Mucosa of gallbladder (tissue), 1 donor: ENCODE data around the gene ARHGEF33. TPM values are rescaled to one million over a fixed set of nuclear protein-coding genes. Genes with fewer than 3 reads are reported as not detected.
"Not testable (repeated sequence)": the region's sequence is repeated elsewhere in the genome, so short reads cannot be mapped to it uniquely, and the experiment has no call there.

Experiments used
- DNase-seq: peaks from one replicate; pipeline ENCODE4 v3.0.0-alpha.2; 2020; ENCODE audit warnings: low spot score
- total RNA-seq: library from RNA; stranded (reverse); gene quantifications from one replicate; pipeline ENCODE4 v1.2.1, GENCODE V29; 2021
- donor health status: DM: no; HTN: no; CAD: no.

ARHGEF33 gene
- total RNA-seq, 1 donor from 2014 or later, result 1.8 TPM

DNA sequence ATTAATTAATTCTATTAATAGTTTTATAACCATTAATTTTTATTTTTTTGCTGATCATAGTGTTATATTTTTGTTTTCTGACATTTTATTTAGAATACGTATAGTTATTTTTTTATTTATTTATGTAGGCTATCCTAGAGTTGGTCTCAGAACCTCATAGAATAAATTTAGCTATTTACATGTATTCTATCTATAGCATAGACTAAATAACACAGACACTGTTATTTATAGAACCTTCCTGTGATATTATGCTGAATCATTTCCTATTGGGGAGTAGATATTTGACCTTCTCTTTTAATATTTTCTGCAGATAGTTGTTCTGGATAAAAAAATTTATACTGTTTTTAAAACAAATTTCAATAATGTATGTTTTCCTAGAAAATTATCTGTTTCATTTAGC, 20.2 kb downstream of the ARHGEF33 start:
- DNase-seq, result no peak

- no peak for DNase-seq
These were observed 21.5 kb downstream of the ARHGEF33 start for GRCh38 chr2:38911191-38911590.

GRCh38 chr2:38912619-38913018, 22.9 kb downstream of the ARHGEF33 start:
- no peak for DNase-seq

DNA sequence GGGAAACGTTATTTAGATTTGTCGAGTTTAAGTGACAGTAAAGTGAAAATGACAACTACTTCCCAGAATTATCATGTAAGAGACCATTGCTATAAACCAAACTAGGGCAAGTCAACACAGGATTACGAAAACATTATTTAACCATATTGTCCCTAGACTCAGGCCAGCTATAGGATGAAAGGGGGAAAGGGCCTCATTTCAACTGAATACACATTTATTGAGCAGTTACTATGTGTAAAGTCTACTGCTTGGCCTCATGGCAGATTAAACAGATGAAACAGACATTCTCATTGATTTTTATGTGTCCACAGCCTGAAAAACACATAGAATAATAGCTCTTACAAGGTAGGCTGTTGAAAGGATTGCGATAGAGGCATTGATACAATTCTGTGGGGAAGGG, 32.7 kb downstream of the ARHGEF33 start:
- no peak for DNase-seq

GRCh38 chr2:38922902-38923301, 33.2 kb downstream of the ARHGEF33 start:
- no peak for DNase-seq

DNA sequence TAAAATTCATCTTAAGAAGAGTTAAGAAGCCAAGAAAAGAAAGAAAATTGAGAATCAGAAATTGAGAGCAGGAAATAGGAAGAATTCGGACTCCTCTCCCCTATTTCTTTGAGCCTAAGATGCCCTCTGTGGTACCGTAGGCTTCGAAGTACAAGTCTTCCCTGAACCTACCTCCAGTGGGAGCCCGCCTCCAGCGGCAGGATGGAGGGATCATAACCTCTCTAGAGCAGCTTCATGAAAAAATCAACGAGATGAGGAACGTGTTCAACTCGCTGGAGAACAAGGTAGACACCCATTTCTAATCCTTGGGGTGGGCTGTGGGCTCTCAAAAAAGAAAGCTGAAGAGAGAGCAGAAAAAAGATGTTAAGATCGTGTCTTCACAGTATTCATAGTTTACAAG, 36.3 kb downstream of the ARHGEF33 start:
- DNase-seq, result no peak

GRCh38 chr2:38930600-38930999, 40.9 kb downstream of the ARHGEF33 start:
- no peak for DNase-seq

DNA sequence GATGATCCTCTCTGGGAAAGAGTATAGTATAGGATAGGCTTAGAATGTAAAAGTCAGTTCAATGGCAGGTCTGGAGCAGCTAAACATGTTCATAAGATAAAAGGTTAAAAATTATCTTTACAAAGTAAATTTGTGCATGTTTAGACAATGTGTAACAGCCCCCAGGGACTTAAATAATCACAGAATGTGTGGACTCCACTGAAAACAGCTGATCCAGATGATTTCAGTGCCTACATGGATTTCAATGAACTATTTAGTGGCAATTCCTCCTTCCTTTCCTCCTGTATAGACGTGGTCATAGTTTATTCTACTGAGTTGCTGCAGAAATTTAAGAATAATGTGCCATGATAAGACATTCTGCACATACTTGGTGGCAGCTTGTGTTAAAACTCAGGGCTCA, 42.9 kb downstream of the ARHGEF33 start:
- DNase-seq, result no peak

DNA sequence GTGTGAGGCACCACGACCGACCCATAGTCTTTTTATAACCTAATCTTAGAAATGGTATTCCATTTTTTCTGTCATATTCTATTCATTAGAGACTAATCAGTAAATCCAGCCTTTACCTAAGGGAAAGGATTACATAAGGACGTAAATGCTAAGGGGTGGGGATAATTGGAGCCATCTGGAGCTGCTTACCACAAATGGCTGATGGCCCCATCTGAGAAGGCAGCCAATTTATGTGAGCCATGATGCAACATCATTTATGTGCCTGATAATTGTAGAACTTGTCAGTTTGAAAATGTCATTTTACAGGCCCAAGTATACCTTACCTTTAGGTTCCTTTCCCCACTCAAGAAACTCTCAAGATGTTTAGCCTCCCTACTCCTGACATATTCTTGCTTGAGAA, 44.0 kb downstream of the ARHGEF33 start:
- no peak for DNase-seq

GRCh38 chr2:38934742-38935141, 45.1 kb downstream of the ARHGEF33 start:
- no peak for DNase-seq

GRCh38 chr2:38935568-38936172, 46.0 kb downstream of the ARHGEF33 start:
- no peak for DNase-seq

DNA sequence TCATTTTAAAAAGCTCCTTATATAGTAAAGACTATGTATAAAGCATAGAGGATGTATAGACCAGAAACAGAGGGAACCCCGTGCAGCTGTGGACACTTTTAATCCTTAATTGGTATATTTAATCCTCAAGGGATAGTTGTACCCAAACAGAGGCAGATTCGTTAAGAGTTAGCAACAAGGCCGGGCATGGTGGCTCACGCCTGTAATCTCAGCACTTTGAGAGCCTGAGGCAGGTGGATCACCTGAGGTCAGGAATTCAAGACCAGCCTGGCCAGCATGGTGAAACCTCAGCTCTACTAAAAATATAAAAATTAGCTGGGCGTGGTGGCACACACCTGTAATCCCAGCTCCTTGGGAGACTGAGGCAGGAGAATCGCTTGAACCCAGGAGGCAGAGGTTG, 46.8 kb downstream of the ARHGEF33 start:
- DNase-seq, result not testable (repeated sequence)

DNA sequence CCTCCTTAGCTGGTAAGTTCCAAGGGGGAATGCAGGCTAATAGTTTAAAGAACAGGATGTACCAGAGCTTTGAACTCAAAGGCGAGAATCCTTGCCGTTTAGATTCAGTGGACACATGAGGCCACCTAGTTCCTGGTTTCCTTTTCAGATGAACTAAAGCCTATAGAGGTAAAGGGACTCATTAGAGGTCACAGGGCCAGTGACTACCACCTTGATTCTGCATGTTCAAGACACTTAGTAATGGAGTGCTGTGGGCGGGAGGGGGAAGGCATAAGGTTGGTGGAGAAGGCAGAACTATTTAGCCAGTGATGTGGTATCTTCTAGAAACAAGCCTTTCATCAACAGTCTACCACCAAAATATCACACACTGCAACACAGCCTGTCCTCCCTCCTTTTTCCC, 47.9 kb downstream of the ARHGEF33 start:
- DNase-seq, result no peak

DNA sequence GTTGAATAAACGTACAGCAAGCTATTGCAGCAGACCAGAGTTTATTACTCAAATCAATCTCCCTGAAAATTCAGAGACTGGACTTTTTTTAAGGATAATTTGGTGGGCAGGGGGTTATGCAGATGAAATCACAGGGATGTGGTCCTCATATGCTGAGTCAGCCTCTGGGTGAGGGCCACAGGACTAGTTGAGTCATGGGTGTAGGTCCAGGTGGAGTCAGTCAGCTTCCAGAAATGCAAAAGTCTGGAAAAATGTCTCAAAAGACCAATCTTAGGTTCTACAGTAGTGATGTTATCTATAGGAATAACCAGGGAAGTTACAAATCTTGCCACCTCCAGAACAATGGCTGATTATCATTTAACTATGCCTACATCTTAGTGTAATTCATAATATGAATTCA, 51.1 kb downstream of the ARHGEF33 start:
- DNase-seq, result no peak

DNA sequence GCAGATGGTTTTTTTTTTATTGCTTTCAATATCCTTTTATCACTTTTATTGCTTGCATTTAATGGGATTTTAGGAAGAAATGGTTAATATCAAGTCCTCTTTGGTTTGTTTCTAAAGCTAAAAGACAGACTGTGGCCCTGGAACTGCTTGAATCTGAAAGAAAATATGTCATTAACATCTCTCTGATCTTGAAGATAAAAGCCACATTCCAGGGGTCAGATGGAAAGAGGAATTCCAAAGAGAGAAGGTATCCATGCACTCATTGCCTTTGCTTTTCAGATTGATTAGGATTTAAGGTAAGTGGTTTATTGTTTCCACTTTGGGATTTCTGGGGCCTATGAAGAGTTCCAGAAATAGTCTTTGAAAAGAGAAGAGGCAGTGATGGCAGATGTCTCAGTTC, 54.1 kb downstream of the ARHGEF33 start:
- DNase-seq, result no peak

DNA sequence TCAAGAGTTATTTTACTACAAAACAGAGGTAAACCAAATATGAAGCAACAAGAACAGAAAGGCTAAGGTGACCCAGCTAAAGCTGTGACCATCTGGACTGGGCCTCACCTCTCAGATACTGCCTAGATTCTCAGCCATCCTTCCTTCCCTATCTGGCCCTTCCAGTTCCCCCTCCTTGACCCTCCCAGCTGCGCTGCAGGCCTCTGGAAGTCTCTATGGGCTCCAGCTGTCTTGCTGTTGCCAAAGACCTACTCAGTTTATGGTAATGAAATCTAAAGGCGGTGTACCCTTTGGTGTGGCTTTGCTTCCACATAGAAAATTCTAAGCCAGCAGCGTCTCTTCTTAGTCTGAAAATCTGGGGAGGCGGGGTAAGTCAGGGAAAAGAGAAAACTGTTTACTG, 55.7 kb downstream of the ARHGEF33 start:
- DNase-seq, result no peak

- no peak for DNase-seq
These were observed 56.2 kb downstream of the ARHGEF33 start for GRCh38 chr2:38945911-38946310.

GRCh38 chr2:38947241-38948239, 57.9 kb downstream of the ARHGEF33 start:
- DNase-seq, result peak; percentile 81

DNA sequence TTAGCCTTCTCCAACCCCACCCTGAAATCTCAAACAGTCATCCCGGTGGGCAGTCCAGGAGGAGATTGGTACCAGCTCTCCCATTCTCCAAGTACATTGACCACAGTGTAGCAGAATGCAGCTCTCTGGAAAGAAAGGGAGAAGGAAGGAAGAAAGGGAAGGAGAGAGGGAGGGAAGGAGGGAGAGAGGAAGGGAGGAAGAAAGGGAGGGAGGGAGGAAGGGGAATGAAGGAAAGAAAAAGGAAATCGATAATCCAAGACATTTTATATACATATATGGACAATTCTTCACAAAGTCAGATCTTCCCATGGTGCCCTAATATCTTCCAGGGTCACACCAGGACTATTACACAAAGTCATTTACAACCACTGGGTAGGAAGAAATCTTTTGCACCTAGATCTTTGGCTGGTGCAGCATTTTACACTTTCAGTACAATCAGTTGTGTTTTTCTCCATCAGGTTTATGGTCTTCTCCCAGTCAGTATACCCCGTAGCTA, 58.8 kb downstream of the ARHGEF33 start:
- DNase-seq, result no peak

- DNase-seq, result no peak
These were observed 59.3 kb downstream of the ARHGEF33 start for GRCh38 chr2:38948995-38949394.

DNA sequence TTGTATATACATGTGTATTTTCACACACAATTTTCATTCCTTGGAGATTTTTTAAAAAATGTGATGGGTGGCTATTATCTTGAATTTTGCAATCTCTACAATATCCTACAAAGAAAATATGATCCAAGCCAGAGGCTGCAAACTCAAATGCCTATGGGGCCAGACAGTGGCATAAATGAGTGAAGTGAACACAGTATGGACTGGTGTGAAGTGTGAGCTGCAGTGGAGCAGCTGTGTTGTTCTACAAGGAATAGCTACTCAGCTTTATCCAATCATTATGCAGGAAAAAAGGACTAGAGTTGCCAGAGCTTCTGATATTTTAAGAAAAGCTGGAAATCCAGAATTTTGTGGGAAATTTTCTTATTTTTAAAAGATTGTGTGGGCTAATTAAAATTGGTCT, 62.1 kb downstream of the ARHGEF33 start:
- DNase-seq, result no peak

- DNase-seq, result no peak
These were observed 68.3 kb downstream of the ARHGEF33 start for GRCh38 chr2:38957972-38958371.

DNA sequence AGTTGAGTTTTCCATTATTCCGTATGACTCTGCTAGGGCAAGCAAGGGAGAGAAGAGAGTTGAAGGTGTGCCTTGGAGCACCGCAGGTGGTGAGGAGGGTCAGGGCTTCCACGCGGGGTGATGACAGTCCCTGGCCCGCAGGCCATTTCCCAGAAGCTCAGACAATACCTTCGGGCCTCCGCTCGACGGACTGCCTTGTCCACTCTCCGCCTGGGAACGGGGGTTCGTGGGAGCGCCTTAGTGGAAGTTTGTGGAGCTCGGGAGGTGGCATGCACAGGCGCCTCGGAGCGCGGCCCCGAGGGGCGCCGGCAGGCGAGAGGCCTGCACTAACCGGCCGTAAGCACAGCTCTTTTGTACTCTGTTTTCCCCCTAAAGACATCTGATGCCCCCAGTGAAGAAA, 69.8 kb downstream of the ARHGEF33 start:
- no peak for DNase-seq
